NCI-H526 treated with DMSO at 0.1 percent for 48 hours (cell line): ENCODE measurements around the gene PDXDC1.
"Not testable (repeated sequence)": the region's sequence is repeated elsewhere in the genome, so short reads cannot be mapped to it uniquely, and the experiment has no call there.

ENCODE experiments used
- DNase-seq: peaks from one replicate; lab custom pipeline; 2025; lab: John Stamatoyannopoulos, UW

PDXDC1 gene

DNA sequence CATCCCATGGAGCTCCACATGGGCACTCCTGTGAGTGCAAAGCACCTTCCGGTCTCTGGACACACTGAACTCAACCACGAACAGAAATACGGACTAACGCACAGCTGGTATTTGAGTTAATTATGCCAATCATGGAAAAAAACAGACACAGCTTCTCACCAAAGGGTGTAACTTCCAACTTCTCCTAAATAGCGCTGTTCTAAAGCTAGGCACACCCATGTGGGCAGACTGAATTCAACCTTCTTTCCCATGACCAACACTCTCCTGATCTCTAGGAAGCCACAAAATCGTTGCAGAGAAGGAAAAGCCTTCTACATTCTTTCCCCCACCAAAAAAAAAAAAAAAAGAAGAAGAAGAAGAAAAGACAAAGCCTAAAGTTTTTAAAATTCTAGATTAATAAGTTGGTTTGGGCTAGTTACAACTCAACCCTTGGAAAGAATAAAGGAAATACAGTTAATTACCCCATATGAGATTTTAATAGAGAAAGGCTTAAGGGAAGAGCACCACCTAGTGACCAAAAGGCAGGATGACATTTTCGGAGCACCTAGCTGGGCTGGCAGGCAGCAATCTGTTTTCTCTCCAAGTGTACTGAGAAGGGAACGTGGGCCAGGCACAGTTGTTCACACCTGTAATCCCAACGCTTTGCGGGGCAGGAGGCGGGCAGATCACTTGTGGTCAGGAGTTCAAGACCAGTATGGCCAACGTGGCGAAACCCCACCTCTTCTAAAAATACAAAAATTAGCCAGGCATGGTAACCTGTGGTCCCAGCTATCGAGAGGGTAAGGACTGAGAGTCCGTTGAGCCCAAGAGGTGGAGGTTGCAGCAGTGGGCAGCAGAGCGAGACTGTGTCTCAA is 97.3 kb downstream of the PDXDC1 start:
- DNase-seq: not testable (repeated sequence)

DNA sequence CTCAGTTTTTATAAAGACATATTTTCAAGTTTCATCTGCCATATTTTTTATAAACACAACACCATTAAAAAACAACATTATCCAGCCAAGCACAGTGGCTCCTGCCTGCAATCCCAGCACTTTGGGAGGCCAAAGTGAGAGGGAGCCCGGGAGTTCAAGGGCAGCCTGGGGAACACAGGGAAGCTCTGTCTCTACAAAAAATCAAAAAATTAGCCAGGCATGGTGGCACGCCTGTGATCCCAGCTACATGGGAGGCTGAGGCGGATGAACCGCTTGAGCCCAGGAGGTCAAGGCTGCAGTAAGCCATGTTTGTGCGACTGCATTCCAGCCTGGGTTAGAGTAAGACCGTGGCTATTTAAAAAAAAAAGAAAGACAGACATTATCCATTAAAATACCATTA is 98.3 kb downstream of the PDXDC1 start:
- no peak for DNase-seq

DNA sequence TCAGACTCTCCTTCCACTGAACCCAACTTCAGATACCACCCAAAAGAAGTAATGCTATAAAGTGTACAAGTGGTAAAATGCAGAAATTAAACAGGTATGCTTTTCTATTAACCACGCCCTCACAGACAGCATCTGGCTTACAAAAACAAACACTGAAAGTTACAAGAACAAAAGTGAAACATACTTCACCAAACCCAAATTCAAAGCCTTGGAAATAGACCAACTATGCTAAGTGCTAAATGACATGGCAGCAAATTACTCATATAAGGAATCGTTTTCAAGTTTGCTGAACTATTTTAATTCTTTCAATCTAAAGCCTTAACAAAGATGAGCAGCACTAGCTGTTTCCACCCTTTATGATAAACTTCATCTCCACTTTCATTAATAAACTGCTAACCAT is 101.3 kb downstream of the PDXDC1 start:
- DNase-seq: not testable (repeated sequence)

DNA sequence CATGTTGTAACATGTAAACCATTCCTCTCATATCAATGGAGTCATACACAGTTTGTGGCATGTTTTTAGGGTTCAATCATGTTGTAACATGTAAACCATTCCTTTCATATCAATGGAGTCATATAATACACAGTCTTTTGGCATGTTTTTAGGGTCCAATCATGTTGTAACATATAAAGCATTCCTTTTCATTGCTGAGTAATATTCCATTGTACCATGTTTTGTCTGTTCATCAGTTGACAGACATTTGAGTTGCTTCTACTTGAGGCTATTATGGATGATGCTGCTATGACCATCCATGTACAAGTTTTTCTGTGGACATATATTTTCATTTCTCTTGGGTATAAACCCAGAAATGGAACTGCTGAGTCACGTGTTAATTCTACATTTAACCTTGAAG is 106.1 kb downstream of the PDXDC1 start:
- DNase-seq: not testable (repeated sequence)

DNA sequence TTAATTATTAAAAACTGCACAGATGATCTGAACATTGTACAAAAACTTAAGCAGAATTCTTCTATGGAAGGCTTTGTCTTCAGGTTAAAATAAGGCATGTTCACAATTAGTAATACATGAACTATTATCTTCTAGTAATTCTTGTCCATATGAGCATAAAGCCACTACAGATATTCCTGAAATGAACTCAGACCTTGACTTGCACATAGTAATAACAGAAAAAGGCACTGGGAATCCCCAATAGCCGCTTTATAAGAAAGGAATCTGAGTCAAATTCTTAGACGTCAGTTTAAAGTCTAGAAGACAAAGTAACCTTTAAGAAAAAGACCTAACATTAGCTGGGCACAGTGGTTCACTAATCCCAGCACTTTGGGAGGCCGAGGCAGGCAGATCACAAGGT is 108.0 kb downstream of the PDXDC1 start:
- DNase-seq: not testable (repeated sequence)

DNA sequence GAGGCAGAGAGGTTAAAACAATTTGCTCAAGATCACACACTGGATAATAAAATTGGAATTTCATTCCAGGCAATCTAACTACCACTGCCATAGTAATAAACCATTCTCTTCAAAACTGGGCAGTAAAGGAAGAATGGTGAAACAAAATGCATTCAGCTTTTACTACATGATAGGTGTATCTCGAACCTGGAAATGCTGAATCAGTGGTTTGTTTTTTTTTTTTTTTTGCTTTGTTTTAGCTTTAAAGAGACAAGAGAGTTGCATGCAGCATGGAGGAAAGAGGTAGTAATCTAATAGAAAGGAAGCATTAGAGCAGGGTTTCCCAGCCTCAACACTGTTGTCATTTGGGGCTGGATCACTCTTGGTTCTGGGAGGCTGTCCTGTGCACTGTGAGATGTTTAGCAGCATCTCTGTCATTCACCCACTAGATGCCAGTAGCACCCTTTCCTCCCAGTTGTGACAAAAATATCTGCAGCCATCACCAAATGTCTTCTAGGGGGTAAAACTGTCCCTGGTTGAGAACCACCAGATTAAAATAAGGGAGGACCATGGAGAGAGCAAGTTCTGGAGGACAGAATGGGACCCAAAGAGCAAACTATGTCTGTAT is 115.9 kb downstream of the PDXDC1 start:
- not testable (repeated sequence) for DNase-seq

DNA sequence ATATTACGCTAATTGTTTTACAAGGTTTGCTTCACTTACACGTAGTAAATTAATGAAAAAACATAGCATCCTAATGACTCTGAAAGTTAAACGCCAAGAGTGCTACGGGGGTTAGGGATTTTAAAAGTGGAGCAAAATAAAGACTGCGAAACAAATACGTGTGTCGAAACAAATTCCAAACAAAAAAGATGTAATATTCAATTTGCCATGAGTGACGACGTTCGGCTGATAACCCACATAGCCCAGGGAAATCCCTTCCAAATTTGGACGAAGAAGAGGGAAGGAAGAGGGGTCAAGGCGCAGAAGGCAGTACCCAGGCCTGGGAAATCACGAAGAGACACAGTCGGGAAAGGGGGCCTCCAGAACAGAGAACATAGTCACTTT is 118.7 kb downstream of the PDXDC1 start:
- DNase-seq: not testable (repeated sequence)

DNA sequence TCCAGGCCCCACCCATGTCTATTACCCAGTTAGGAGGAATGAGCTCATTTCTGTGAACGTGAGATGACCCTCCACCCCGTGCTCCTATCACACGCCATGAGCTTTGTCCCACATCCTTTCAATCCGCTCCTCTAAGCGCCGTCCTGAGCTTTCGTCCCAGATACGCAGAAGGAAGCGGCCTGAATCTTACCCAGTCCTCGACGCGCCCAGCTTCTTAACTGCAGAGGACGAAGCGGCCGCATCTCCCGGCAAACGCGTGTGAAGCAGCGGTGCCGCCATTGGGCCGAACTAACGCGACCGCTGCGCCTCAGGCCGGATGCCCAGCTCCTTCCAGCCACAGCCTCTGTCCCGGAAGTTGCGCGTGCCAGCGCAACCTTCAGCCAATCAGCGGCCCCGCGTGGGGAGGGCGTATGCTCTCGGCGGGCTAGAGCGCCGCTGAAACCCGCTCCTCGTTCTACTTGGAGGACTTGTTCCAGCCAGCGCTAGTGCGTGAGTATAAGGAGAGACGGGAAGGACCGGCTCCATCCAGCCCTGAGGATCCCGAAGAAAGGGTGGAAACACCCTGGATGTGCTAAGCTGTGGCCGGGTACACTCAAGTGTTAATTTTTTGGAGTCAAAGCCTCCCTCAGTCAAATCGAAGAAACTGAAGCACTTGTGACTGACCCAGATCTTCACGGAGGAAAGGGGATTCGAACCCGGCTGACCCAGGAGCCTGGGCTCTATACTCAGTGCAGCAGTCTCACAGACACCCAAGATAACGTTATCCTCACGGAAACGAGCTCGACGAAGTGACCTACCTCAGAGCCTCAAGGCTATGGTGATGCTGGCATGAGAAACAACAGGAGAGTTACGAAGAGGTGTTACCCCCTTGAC is 119.4 kb downstream of the PDXDC1 start, which contains the start of gene RRN3:
TSS of gene RRN3 (minus strand) at position 318 of the 873 bp plus-strand sequence. CDS start at position 279, 39 bp downstream.
- peak; percentile 82 for DNase-seq

DNA sequence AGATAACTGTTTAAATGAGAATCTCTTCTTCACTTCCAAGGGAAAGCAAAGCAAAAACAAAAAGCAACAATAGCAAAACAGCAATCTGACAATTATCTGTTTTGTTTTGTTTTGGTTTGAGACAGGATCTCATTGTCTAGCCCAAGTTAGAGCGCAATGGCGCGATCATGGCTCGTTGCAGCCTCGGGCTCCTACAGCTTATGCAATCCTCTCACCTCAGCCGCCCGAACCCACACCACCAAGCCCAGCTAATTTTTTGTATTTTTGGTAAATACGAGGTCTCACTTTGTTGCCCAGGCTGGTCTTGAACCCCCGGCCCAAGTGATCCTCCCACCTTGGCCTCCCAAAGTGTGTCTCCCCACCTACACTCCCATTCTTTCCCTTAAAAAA is 121.8 kb downstream of the PDXDC1 start:
- DNase-seq: not testable (repeated sequence)

DNA sequence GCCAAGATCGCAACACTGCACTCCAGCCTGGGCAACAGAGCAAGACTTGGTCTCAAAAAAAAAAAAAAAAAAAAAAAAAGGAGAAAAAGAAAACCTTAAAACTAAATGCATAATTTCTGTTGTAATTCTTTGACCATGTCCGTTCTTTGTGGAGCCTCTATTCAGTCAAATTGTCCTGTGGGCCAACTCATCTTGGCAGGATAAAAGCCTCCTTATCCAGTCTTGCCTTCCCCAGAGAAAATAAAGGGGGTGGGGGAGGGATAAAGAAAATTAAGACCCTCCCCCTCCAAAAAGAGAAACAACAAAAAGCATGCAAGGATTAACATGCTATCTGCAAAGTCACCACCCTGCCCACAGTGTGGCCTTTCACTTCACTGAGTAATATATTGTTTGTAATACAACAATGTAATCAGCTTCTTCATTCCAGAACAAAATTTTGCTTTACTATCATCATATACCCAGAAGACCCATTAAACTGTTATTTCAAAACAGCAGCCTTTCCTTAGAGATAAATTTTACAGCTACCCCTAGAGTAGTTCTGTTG is 124.6 kb downstream of the PDXDC1 start:
- not testable (repeated sequence) for DNase-seq

DNA sequence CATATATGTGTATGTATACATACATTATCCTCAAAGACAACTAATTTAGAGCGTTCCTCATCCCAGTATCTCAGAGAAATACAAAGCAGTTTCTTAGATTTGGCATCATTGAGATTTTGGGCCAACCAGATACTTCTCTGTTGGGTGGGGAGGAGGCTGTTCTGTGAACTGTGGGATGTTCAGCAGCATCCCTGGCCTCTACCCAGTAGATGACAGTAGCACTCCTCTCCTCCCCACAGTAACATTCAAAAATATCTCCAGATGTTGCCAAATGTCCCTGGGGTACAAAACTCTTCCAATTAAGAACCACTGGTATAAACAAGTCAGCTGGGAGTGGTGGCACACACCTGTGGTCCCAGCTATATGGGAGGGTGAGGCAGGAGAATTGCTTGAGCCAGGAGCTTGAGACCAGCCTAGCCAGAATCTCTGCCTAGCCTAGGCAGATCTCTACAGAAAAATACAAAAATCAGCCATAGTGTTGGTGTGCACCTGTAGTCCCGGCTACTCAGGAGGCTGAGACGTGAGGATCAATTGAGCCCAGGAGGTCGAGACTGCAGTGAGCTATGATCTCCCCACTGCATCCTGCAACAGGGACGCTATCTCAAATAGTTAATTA is 125.7 kb downstream of the PDXDC1 start:
- DNase-seq: not testable (repeated sequence)

DNA sequence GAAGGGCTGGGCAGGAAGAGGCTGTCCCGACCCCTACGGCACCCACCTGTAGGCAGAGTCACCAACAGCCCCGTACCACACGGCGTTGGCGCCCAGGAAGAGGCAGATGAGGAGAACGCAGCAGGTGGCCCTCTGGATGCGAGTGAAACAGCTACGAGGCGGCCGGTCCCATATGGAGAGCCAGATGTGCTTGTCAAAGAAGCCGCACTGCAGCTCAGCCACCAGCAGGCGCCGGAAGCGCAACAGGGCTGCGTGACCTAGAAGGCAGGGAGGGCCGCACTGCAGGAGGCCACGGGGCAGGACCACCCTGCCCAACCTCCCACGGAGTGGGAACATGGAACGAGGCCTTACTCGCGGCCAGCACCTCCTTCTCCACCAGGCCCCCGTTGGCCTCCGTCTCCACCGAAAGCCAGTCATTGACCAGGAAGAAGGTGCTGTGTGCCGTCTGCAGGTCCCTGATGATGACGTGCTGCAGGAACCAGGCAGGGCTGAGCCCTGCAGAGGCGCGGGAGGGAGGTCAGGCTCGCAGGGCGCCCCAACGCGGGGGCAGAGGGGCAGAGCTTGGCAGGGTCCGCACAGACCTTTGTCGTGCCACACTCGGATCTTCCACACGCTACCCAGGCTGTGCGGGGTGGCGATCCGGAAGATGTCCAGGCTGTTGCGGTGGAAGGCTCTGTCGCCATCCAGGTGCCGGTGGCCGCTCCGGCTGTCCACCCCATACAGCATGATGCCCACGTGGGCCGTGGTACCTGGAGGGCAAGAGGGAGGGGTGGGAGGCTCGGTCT is 153.0 kb downstream of the PDXDC1 start:
- DNase-seq: not testable (repeated sequence)

DNA sequence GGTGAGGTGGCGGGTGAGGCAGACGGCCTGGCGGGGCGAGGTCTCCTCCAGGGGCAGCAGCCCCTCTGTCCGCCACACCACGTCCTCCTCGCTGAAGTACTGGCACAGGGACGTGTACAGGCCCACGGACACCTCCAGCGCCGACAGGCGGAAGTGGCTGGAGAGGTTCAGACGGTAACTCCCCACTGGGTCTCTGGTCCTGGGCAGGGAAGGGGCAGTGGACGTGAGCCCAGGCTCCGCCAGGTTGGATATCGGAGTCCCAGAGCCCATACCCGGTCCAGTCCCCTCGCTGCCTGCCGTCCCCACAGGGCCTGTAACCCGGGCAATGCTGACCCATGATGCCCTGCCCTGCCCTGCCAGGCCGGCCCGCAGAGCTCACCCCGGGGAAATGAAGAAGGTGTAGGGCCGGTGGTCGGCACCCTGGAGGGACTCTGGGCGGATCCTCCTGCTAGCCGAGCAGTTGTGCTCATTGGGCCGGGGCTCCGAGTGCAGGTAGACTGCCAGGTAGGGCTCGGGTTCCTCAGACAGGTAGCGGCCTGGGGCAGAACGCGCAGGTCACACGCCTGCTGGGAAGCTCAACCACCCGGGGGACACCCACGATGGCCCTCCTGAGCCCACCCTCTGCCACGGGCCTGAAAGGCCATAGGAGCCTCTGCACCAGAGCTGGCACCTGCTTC is 155.6 kb downstream of the PDXDC1 start:
- not testable (repeated sequence) for DNase-seq

DNA sequence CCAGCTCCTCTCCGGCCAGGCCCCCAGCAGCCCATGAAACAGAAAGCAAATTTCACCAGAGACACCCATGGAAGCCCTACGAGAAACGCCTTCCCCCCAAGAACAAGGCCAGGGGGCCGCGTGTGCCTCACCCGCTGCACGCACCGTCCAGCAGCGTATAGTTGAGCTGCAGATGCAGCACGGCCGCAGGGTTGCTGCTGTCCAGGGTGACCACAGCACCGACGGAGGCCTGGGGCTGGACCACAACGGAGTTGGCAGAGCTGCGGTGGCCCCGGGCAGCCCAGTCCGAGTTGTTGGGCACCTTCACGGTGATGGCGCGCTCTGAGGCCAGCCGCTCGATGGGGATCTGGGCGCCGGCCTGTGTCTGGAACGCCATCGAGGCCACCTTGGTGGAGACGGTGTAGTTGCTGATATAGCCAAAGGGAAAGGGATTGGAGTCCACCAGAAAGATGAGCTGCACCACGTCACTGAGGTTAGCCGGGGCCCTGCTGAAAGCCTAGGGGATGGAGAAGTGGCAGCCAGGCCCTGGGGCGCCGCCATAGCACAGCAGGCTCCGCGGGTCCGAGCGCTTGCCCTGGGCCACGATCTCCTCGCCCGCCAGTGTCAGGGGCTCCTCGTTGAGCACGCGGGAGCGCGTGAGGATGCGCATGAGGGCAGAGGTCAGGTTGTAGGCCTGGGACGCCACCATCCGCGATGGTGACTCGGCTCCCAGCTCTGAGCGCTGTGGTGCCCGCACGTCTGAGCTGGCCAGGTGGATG is 156.3 kb downstream of the PDXDC1 start:
- DNase-seq: not testable (repeated sequence)

DNA sequence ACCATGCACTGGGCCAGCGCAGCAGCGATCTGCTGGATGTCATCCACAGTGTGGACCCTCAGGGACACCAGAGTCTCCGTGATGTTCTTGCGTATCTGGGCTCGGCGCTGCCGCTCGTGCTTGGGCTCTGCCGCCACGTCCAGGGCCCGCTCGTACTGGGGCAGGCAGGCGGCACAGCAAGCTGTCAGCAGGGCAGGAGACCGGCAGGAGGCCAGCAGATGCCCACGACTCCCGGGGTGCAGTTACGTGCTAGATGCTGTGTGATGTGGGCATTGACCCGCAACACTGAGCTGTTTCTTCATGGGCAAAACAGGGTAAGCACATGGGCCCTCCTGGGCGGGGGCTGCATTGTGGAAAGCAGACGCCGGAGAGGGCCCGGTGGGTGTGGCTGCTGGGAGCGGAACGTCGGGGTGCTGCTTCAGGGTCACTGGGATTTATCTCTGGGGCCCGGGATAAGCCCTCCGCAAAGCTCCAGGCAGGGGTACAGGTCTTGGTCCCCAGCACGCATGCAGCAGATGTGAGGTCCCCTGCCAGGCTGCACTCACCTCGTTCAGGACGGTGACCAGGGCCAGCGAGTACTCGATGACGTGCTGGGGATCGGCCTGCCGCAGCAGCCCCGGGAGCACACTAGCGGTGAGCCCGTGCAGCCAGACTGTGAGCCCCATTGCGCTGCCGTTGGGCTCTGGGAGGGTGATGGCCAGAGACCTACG is 158.0 kb downstream of the PDXDC1 start:
- DNase-seq: not testable (repeated sequence)

DNA sequence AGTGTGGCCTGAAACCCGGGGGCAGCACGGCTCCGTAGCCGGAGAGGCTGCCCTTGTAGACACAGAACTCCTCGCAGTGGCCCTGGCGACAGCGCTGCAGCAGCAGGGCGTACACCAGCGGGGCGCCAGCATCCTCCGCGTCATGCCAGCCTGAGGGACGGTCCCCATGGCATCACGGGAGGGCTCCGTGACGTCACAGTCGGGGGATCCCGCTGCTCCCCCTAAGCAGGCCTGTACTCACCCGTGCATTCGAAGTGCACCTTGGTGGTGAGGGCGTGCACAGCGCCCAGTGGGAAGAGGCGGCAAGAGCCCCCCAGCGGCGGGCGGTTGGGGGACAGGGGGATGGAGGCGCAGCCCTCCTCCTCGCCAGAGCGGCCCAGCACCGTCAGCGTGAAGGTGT is 158.7 kb downstream of the PDXDC1 start:
- DNase-seq: not testable (repeated sequence)

DNA sequence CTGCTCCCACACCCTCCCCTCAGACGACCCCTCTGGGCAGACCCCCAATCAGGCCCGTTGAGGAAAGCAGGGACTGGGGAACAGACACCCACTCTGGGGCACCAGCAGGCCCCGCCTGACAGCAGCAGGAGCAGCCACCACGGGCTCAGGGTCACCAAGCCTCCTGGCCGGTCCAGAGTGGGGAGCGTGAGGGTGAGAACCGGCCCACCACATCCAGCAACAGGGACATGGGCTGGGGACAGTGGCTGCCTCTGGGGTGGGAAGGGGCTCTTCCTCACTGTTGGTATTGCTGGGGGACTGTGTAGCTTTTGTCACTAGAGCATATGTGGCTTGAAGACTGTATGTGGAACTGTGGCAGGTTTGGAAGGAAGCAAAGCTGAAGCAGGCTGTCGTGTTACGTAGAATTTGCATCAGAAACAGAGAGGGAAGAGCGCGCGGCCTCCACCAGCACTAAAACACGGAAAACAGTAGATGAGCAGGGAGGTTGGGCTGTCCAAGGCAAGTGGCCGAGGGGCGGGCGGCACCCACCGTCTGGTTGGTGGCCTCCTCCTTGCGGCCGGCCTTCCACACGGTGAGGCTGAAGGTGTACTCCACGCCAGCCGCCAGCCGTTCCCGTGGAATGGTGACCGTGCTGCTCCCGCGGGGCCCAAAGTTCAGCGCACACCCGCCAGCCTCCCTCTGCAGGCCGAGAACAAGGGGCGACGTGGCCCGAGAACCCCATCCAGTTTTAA is 160.1 kb downstream of the PDXDC1 start:
- not testable (repeated sequence) for DNase-seq
